K562 (cell line): Measurements from ENCODE around the gene ATP6V1G2. TPM values are rescaled to one million over a fixed set of nuclear protein-coding genes. Genes with fewer than 3 reads are reported as not detected.

Experiments used
- ATAC-seq: fragments of 200-7000 bp; cut with Tn5 transposase; 3 replicates; pipeline ENCODE4 v1.9.1; 2020; ENCODE audit warnings: moderate library complexity
- BruUV-seq: library from RNA; stranded (reverse); fragments of 400-500 nt; replicated peaks from 2 replicates; lab custom pipeline; 2021; lab: Mats Ljungman, UMichigan
- CTCF ChIA-PET: fragments of 300-600 bp; formaldehyde crosslinking; extraction: SDS; loops from one replicate; lab custom pipeline; 2021; ENCODE audit warnings: low intra/inter-chr PET ratio; lab: Yijun Ruan, JAX
- POLR2A ChIA-PET: fragments of 300-600, 350-650 bp; sonication (Branson Sonifier 250); formaldehyde crosslinking; extraction: SDS; loops from one replicate; lab custom pipeline; 2021; ENCODE audit warnings: antibody characterized with exemption, inconsistent platforms; lab: Yijun Ruan, JAX
- DNase-seq, 4 experiments: peaks; one replicate each; pipeline versions ENCODE4 v3.0.0 to v3.0.0-alpha.2; 2011 to 2018; ENCODE audit warnings: low spot score in 3 of 4, mixed read lengths in 3 of 4; ENCODE audit errors: extremely low read depth in 1 of 4
- FAIRE-seq: peaks from 2 replicates; lab custom pipeline; 2011; peaks lifted over from hg19 to GRCh38; lab: Jason Lieb, UNC
- H2AFZ ChIP-seq: 2 replicates; pipeline ENCODE4 v1.6.0; 2011; ENCODE audit warnings: low read depth, low read length, control low read depth, inconsistent platforms
- H3K27ac ChIP-seq: fragments of 200-600 bp; 3 replicates; pipeline ENCODE4 v1.8.0; 2011; ENCODE audit warnings: low read depth, mild to moderate bottlenecking, control low read depth, inconsistent platforms, low read length, moderate library complexity, mixed read lengths; ENCODE audit errors: extremely low read depth
- H3K27me3 ChIP-seq, 2 experiments: fragments of 300-600 bp in 1 of 2; 2 replicates in 1 of 2; 3 replicates in 1 of 2; pipeline versions ENCODE4 v1.6.0 to v1.8.0; 2011; ENCODE audit warnings: inconsistent platforms in 2 of 2, low read length in 2 of 2, mild to moderate bottlenecking in 1 of 2, mixed read lengths in 1 of 2, moderate library complexity in 1 of 2; ENCODE audit not compliant: control insufficient read depth in 2 of 2, insufficient read depth in 2 of 2
- H3K36me3 ChIP-seq: fragments of 300-600 bp; 3 replicates; pipeline ENCODE4 v1.8.0; 2011; ENCODE audit warnings: mild to moderate bottlenecking, low read length, inconsistent platforms; ENCODE audit not compliant: control insufficient read depth, insufficient read depth
- H3K4me1 ChIP-seq, 2 experiments: fragments of 200-600 bp in 1 of 2; replicated peaks in 1 of 2; 2 replicates in 1 of 2; 3 replicates in 1 of 2; pipeline versions ENCODE4 v1.5.1 to v1.8.0; 2011; ENCODE audit warnings: inconsistent platforms in 2 of 2, low read length in 2 of 2, mild to moderate bottlenecking in 1 of 2, mixed read lengths in 1 of 2, moderate library complexity in 1 of 2; ENCODE audit not compliant: control insufficient read depth in 2 of 2, insufficient read depth in 2 of 2
- H3K4me2 ChIP-seq: 2 replicates; pipeline ENCODE4 v1.6.1; 2011; ENCODE audit warnings: low read length, control low read depth, inconsistent platforms, mixed read lengths; ENCODE audit not compliant: insufficient read depth
- H3K4me3 ChIP-seq: fragments of 200-600 bp; sonication (generic), shearing (Covaris generic); 2 replicates; pipeline ENCODE4 v1.5.1; 2016; ENCODE audit warnings: control low read depth, inconsistent platforms
- H3K79me2 ChIP-seq: fragments of 200-600 bp; 3 replicates; pipeline ENCODE4 v1.8.0; 2011; ENCODE audit warnings: low read length, inconsistent platforms; ENCODE audit not compliant: control insufficient read depth, insufficient read depth
- H3K9ac ChIP-seq, 2 experiments: 2 replicates each; pipeline versions ENCODE4 v1.6.0 to v1.6.1; 2011; ENCODE audit warnings: low read depth in 2 of 2, low read length in 2 of 2, control low read depth in 1 of 2, inconsistent platforms in 1 of 2, mild to moderate bottlenecking in 1 of 2, mixed read lengths in 1 of 2; ENCODE audit not compliant: insufficient read depth in 1 of 2
- H3K9me1 ChIP-seq: one replicate; pipeline ENCODE4 v1.6.0; 2011; ENCODE audit warnings: inconsistent platforms, mild to moderate bottlenecking, low read length, moderate library complexity; ENCODE audit not compliant: control insufficient read depth, insufficient read depth
- H3K9me3 ChIP-seq: replicated peaks from 2 replicates; pipeline ENCODE4 v1.5.1; 2011; ENCODE audit warnings: low read depth, low read length, inconsistent platforms; ENCODE audit not compliant: control insufficient read depth, insufficient read depth
- H4K20me1 ChIP-seq: replicated peaks from 2 replicates; pipeline ENCODE4 v1.6.1; 2011; ENCODE audit warnings: low read length, inconsistent platforms, mixed read lengths; ENCODE audit not compliant: control insufficient read depth, insufficient read depth
- BHLHE40 ChIP-seq: IDR thresholded peaks from 2 replicates; pipeline ENCODE4 v1.6.1; 2011; ENCODE audit warnings: low read length, improper control_type of control experiment
- CBFA2T3 ChIP-seq: fragments of 450-650 bp; IDR thresholded peaks from 2 replicates; pipeline ENCODE4 v1.6.1; 2017
- MAZ ChIP-seq, 2 experiments: fragments of 450-650 bp in 1 of 2; sonication (generic) in 1 of 2; formaldehyde crosslinking; IDR thresholded peaks in 1 of 2; conservative IDR thresholded peaks in 1 of 2; 2 replicates each; pipeline versions ENCODE4 v1.4.0 to v1.5.0; 2020; ENCODE audit warnings: mild to moderate bottlenecking in 1 of 2, missing genetic modification reagents in 1 of 2
- SMARCB1 ChIP-seq: IDR thresholded peaks from 2 replicates; pipeline ENCODE4 v1.6.1; 2011; ENCODE audit warnings: improper control_type of control experiment, low read depth; ENCODE audit not compliant: insufficient read length
- XRCC5 ChIP-seq: fragments of 200-400 bp; formaldehyde crosslinking; IDR thresholded peaks from 2 replicates; pipeline ENCODE4 v1.6.1; 2017; ENCODE audit warnings: low read depth, mild to moderate bottlenecking, low read length
- ZNF165 ChIP-seq: fragments of 250-450 bp; sonication (Bioruptor Pico); IDR thresholded peaks from 2 replicates; pipeline ENCODE4 v1.4.0; 2020; ENCODE audit warnings: borderline replicate concordance
- ZNF174 ChIP-seq: fragments of 250-450 bp; sonication (Bioruptor Pico); IDR thresholded peaks from 2 replicates; pipeline ENCODE4 v1.4.0; 2020; ENCODE audit warnings: mild to moderate bottlenecking
- ZNF263 ChIP-seq: sonication (generic); formaldehyde crosslinking; IDR thresholded peaks from 2 replicates; pipeline ENCODE4 v1.8.0; 2022; ENCODE audit warnings: mild to moderate bottlenecking, missing genetic modification reagents, borderline replicate concordance
- WGBS: fragments of 100-300 bp; shearing (Covaris generic); methylation state at CpG from one replicate; pipeline ENCODE4 v1.1.6; 2016; ENCODE audit warnings: low coverage, mixed read lengths; ENCODE audit not compliant: insufficient coverage; ENCODE audit errors: missing lambda C conversion rate; 5-methylcytosine and 5-hydroxymethylcytosine counted together
- in situ Hi-C: fragments of 300-500 bp; cut with MboI; formaldehyde crosslinking; loops from 4 replicates; pipeline ENCODE4 v1.15.0; 2018; ENCODE audit warnings: inconsistent platforms, mixed read lengths
- intact Hi-C: fragments of 100-400 bp; cut with micrococcal nuclease; formaldehyde crosslinking; loops from 2 replicates; pipeline ENCODE4 v1.14.2; 2022
- polyA plus RNA-seq, 8 experiments: library from polyadenylated mRNA; depleted of rRNA in 4 of 8; stranded (reverse) in 5 of 8; unstranded in 3 of 8; fragments of >200 nt; fragmentation: Nextera tagmentation in 2 of 8; fragmentation: Illumina TruSeq in 1 of 8; extraction: Ambion mirVana in 2 of 8; extraction: Trizol in 1 of 8; gene quantifications; 2 replicates each; pipeline versions ENCODE4 v1.2.1 to v1.2.3, GENCODE V29; 2011 to 2014; ENCODE audit warnings: inconsistent platforms in 1 of 8, missing spikeins in 1 of 8
- total RNA-seq, 7 experiments: library from RNA; depleted of rRNA in 6 of 7; stranded (reverse); fragments of >200 nt in 6 of 7; fragmentation: Illumina TruSeq in 2 of 7; extraction: Trizol in 2 of 7; gene quantifications; 2 replicates each; pipeline versions ENCODE4 v1.2.1 to v1.2.3, GENCODE V29; 2011 to 2021; ENCODE audit warnings: low replicate concordance in 1 of 7
- TF ChIP-seq, protein P1 (sequence below): sonication (generic); formaldehyde crosslinking; IDR thresholded peaks from 2 replicates; pipeline ENCODE4 v1.9.0; 2022; ENCODE audit warnings: mild to moderate bottlenecking, missing genetic modification reagents
- TF ChIP-seq, protein P2 (sequence below): fragments of 250-450 bp; sonication (Bioruptor Pico); IDR thresholded peaks from 2 replicates; pipeline ENCODE4 v1.4.0; 2020; ENCODE audit warnings: borderline replicate concordance
- TF ChIP-seq, protein P3 (sequence below): fragments of 150-350 bp; conservative IDR thresholded peaks from 2 replicates; pipeline ENCODE4 v1.6.1; 2014; ENCODE audit warnings: low read length

ATP6V1G2 gene
- total and polyA plus RNA-seq, 9 of the 15 experiments (the other 6 are each of a cell fraction or from before 2014, with no cell fraction given) = 0.14 to 1.5 (median 0.33) TPM

DNA sequence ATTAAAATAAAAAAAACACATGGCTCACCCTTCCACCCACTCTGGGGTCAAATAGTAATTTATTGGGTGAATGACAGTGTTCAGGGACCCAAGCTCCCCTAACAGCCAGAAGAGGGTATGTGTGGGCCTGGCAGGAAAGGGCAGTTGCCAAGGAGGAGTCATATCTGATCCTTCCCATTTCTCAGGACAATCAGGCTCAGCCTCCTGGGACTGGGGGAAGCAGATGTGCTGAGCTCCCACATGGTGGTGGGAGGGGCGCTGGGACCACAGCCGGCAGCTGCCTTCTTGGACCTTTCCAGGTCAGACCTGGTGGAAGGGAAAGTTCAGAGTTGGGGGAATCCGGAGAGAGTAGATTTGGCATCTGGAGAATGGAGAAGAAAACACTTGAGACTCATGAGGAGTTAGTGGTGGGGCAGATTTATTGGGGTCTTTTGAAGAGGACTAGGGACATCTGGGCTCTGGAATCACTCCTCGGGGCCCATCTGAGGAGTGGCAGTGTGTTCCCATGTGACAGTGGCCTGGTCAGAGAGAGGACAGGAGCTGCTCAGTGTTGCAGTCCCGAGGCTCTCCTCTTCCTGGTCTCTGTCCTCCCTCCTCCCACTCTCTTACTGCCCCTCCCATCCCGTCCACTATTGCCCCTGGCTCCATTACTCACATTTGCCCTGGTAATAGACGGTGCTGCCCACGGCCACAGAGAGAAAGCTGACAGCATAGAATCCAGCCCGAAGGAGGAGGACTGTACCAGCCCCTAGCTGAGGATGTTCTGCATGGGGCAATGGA, 42.7 kb upstream of the ATP6V1G2 start:
- Histone ChIP-seq H3K9me3 (no peaks in the 10 kb centered on the region), H3K36me3 (no peaks in the 10 kb centered on the region), H3K27ac (no peak overlapping the region), H3K79me2 (no peaks in the 10 kb centered on the region), H3K9ac (peak overlapping the region; percentile 23 to 85; a peak in 3 of 4 replicates), H3K9me1 (peaks cover 3% of the 10 kb centered on the region), H3K4me2 (no peak overlapping the region), H3K27me3 (no peaks in the 10 kb centered on the region), H3K4me3 (no peak overlapping the region), H4K20me1 (no peaks in the 10 kb centered on the region), H3K4me1 (peaks cover 28 to 46% of the 10 kb centered on the region in 2 experiments), H2AFZ (peak overlapping the region; percentile 77)
- in situ Hi-C loops = no loop called here
- WGBS = 30% methylated on average over 9 of the region's 9 CpGs
- no TSS peak for BruUV-seq
- ChIA-PET CTCF (interaction anchor here (0.6 to 0.9 kb wide), 2 partner anchors 10 to 34 kb away, joined by 3 read pairs; no protein-coding TSS in a partner anchor), POLR2A (interaction anchor here (0.6 to 2.8 kb wide), 8 partner anchors 13 to 616 kb away, joined by 3 to 10 read pairs (median 3); partner anchors contain the start of genes DDX39B, NFKBIL1 and TNF)
- TF ChIP-seq ZNF174 (CRISPR knock-in tag) (no peak), XRCC5 (0 out of 2 replicates have a peak, but pooled peaks have one; percentile 9), BHLHE40 (no peak), ZNF263 (CRISPR knock-in tag) (peak; percentile 51; the same call in 1 of the 2 replicates), CBFA2T3 (peak; percentile 56), SMARCB1 (no peak), ZNF165 (no peak), MAZ (CRISPR knock-in tag; conservative IDR thresholded peaks at IDR 0.05 in 1 of 2, IDR thresholded peaks at IDR 0.05 in 1 of 2) (0 out of 4 replicates have a peak, but pooled peaks of 1 of the 2 experiments have one; percentile 32)
- TF ChIP-seq, protein P1, sequence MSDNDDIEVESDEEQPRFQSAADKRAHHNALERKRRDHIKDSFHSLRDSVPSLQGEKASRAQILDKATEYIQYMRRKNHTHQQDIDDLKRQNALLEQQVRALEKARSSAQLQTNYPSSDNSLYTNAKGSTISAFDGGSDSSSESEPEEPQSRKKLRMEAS (CRISPR knock-in tag) = peak; percentile 44; the same call in 1 of the 2 replicates
- TF ChIP-seq, protein P2, sequence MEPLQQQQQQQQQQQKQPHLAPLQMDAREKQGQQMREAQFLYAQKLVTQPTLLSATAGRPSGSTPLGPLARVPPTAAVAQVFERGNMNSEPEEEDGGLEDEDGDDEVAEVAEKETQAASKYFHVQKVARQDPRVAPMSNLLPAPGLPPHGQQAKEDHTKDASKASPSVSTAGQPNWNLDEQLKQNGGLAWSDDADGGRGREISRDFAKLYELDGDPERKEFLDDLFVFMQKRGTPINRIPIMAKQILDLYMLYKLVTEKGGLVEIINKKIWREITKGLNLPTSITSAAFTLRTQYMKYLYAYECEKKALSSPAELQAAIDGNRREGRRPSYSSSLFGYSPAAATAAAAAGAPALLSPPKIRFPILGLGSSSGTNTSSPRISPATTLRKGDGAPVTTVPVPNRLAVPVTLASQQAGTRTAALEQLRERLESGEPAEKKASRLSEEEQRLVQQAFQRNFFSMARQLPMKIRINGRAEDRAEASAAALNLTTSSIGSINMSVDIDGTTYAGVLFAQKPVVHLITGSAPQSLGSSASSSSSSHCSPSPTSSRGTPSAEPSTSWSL = no peak
- TF ChIP-seq, protein P3, sequence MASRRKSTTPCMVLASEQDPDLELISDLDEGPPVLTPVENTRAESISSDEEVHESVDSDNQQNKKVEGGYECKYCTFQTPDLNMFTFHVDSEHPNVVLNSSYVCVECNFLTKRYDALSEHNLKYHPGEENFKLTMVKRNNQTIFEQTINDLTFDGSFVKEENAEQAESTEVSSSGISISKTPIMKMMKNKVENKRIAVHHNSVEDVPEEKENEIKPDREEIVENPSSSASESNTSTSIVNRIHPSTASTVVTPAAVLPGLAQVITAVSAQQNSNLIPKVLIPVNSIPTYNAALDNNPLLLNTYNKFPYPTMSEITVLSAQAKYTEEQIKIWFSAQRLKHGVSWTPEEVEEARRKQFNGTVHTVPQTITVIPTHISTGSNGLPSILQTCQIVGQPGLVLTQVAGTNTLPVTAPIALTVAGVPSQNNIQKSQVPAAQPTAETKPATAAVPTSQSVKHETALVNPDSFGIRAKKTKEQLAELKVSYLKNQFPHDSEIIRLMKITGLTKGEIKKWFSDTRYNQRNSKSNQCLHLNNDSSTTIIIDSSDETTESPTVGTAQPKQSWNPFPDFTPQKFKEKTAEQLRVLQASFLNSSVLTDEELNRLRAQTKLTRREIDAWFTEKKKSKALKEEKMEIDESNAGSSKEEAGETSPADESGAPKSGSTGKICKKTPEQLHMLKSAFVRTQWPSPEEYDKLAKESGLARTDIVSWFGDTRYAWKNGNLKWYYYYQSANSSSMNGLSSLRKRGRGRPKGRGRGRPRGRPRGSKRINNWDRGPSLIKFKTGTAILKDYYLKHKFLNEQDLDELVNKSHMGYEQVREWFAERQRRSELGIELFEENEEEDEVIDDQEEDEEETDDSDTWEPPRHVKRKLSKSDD = no peak
- intact Hi-C loops = loop anchor here (10.0 kb wide), 1 partner anchor 394 kb away; no protein-coding TSS in a partner anchor
- ATAC-seq (peak; percentile 60), DNase-seq (no peak), FAIRE-seq (no peak)
